NCI-H146 treated with DMSO at 0.1 percent for 48 hours (cell line): ENCODE results near the gene SSTR3.
"Not testable (repeated sequence)": the region's sequence is repeated elsewhere in the genome, so short reads cannot be mapped to it uniquely, and the experiment has no call there.

Experiments used
- DNase-seq: peaks from one replicate; lab custom pipeline; 2025; ENCODE audit not compliant: unreplicated experiment; lab: John Stamatoyannopoulos, UW

SSTR3 gene

GRCh38 chr22:37242395-37242918 is 30.2 kb upstream of the SSTR3 start:
- no peak for DNase-seq

DNA sequence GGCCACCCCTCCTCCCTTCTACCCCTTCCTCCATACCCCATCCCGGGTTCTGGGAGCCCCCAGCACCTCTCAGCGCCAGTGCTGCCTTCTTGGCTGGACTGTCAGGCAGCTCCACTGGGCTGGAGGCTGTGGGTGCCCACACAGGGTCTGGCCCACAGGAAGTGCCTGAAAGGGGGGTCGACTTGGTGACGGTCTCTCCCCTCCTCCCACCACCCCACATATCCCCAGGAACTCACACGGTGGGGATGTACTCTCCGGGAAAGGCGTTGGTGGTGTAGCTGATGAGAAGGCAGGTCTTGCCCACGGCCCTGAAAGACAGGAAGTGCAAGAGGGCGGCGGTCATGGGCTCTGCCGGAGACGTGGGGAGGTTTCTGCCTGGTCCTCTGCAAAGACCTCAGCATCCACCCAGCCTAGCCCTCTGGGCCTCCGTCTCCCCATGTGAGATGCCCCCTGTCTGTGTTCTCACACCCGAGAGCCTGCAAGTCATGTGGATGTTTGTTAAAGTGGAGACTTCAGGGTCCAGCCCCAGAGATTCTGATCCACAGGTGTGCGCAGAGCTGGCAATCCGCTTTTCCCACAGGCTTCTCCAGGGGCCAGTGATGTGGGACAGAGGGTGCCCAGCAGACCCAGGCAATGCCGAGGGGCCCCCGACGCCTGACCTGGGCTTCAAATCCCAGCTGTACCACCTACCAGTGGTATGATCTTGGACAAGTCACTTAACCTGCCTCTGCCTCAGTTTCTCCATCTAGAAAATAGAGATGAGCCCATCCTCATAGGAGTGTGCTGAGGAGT is 29.3 kb upstream of the SSTR3 start:
- no peak for DNase-seq

DNA sequence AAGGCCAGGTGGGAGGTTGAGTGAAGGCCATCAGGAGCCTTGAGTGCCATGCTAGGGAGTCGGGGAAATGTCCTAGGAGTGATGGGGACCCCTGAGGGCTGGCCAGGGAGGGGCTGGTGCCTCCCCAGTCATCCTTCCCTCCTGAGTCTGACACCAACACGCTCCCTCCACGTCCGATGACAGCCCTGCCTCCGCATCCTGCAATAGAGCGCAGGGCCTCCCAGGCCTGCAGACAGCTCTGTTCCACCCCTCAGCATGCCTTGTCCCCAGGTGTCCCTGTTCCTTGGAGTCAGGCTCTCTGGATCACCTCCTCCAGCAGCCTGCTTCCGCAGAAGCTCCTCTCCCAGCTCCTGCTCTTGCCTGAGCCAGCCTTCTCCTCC is 28.7 kb upstream of the SSTR3 start:
- no peak for DNase-seq

GRCh38 chr22:37240240-37240940 is 28.1 kb upstream of the SSTR3 start:
- DNase-seq = no peak

- no peak for DNase-seq
Measured at GRCh38 chr22:37239336-37240239, 27.3 kb upstream of the SSTR3 start.

DNA sequence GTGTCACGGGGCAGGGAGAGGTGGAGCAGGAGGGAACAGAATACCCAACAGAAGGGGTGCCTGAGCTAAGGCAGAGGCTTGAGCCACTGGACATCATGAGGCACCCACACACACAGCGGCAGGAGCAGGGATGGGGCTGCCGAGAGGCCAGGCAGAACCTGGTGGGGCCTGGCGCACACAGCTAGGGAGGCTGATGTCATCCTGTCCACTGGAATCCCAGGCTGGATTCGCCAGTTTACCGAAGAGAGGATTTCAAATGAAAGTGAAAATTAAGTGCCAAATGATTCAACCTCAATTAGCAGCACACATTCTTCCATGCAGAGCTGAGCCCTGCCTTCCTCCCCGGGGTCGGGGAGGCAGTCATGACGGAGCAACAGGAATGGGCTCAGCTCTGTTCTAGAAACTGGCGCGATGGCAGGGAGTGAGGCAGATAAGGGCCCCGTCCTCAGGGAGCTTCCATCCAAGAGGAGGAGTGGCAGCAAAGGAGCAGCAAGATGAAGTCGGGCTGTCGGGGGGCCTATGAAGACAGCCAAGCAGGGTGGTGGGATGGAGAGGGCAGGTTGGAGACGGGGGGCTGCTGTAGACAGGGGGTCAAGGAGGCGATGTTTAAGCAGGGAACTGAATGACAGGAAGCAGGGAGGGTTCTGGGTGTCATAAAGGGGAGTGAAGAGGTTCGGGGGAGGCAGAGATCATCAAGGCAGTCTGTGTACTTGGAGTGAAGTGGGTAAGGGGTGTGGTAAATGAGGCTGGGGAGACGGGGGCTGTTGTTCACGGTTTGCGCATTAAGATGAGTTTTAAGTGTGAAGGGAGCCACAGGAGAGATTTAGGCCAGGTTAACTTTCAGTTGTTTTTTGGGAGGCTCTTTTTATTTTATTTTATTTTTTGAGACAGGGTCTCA is 25.3 kb upstream of the SSTR3 start:
- DNase-seq = no peak

DNA sequence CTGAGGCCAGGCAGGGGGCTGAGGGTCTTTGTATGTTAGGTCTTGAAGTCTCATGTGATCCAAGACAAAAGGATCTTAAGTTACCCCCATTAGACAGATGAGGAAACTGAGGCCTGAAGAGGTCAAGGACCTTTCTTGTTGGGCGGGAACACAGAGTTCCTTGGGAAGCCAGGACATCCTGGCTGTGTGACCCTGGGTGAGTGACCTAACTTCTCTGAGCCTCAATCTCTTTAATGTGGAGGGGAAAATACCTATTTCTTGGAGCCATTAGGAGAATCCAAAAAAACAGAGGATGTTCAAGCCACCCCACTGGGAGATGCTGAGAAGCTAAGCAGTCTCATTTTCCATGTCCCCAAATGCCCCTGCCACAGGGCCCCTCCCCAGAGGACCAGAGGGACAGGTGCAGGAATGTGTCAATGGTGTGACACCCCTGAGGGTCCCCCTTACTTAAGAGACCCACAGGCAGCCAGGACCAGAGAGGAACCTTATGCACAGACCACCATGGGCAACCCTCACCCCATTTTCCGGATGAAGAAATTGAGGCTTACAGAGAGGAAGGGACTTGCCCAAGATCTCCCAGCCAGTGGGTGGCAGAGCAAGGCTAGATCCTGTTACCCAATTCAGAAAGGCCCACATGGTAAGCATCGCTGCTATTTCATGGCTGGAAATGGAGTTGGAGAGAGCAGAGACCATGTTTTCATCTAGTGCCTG is 23.8 kb upstream of the SSTR3 start:
- no peak for DNase-seq

GRCh38 chr22:37234736-37235711 is 22.7 kb upstream of the SSTR3 start:
- no peak for DNase-seq

GRCh38 chr22:37233751-37234631 is 21.7 kb upstream of the SSTR3 start:
- DNase-seq = no peak

- not testable (repeated sequence) for DNase-seq
Measured at GRCh38 chr22:37233371-37233750, 21.1 kb upstream of the SSTR3 start.

DNA sequence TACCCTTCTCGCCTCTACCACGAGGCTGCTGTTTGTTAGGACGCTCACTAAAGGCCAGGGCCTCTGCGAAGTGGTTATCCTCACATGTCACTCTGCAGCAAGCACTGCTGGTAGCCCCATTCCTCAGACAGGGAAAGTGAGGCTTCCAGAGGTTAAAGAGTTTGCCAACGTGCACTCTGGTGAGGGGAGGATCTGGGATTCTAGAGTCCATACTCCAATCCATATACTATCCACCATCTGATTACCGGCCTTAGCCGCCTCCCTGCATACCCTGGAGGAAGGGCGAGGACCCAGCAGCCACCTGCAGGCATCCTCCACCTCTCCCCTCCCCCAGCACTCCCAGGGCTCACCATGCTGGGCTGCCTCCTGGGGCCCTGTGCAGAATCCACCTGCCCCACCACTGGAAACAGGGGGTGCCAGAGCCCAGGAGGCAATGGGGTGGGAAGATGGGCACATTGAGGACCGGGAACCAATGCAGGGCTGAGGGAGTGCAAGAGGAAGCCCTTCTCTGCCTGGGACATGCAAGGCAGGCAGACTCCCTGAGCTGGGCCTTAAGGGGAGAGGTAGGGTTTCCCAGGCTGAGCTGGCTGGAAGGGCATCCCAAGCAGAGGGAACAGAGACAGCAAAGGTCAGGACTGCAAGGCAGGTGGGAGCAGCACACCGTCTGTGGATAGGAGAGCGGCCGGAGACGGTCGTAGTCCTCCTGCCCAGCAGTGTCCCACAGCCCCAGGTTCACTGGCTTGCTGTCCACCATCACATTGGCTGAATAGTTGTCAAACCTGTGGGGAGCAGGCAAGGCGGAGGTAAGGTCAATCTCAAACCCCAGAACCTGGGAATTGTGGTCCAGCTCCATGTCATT is 20.1 kb upstream of the SSTR3 start:
- no peak for DNase-seq

DNA sequence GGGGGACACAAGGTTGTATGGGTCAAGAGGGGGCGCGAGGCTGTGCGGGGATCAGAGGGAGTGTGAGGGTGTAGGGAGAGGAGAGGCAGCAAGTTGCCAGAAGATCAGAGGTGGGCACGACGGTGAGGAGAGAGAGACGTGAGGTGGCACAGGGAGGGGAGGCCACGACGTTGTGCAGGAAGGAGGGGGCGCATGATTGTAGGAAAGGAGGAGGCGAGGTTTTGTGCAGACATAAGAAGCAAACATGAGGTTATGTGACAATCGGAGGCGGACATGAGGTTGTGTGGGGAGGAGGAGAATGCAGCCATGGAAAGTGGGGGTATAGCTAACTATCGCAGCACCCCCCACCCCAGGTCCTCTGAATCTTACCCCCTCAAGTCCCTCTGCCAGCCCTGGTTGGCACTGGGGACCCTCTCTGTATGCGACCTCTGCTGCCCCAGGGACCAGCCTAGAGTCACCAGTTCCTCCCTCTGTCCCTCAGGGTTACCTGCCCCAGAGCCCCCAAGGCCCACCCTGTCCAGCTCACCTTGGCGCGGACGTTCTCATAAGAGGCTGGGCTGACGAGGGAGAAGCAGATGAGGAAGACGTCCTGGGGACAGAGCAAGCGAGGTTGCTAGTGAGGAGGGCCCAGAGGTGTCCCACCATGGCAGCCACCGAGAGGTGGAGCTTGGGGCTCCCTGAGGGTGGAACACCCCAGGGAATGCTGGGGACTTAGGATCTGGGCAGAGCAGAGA is 19.3 kb upstream of the SSTR3 start:
- no peak for DNase-seq

- no peak for DNase-seq
Measured at GRCh38 chr22:37230673-37231405, 18.6 kb upstream of the SSTR3 start.

- no peak for DNase-seq
Measured at GRCh38 chr22:37229805-37230672, 17.8 kb upstream of the SSTR3 start.
